WI38 (cell line): ENCODE data around the gene TXNRD3.

Experiments
- H3K4me3 ChIP-seq: 2 replicates; pipeline ENCODE4 v1.5.1; 2011; ENCODE audit warnings: low read depth, mild to moderate bottlenecking, control low read depth, low read length
- TF ChIP-seq, protein P1 (sequence below): IDR thresholded peaks from 2 replicates; pipeline ENCODE4 v1.5.1; 2012; ENCODE audit warnings: low read depth, mild to moderate bottlenecking, control low read depth, low read length

The TXNRD3 gene

GRCh38 chr3:126620738-126621137 is 34.2 kb downstream of the TXNRD3 start:
- TF ChIP-seq, protein P1, sequence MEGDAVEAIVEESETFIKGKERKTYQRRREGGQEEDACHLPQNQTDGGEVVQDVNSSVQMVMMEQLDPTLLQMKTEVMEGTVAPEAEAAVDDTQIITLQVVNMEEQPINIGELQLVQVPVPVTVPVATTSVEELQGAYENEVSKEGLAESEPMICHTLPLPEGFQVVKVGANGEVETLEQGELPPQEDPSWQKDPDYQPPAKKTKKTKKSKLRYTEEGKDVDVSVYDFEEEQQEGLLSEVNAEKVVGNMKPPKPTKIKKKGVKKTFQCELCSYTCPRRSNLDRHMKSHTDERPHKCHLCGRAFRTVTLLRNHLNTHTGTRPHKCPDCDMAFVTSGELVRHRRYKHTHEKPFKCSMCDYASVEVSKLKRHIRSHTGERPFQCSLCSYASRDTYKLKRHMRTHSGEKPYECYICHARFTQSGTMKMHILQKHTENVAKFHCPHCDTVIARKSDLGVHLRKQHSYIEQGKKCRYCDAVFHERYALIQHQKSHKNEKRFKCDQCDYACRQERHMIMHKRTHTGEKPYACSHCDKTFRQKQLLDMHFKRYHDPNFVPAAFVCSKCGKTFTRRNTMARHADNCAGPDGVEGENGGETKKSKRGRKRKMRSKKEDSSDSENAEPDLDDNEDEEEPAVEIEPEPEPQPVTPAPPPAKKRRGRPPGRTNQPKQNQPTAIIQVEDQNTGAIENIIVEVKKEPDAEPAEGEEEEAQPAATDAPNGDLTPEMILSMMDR, result no peak
- no peak overlapping the region for H3K4me3 ChIP-seq

DNA sequence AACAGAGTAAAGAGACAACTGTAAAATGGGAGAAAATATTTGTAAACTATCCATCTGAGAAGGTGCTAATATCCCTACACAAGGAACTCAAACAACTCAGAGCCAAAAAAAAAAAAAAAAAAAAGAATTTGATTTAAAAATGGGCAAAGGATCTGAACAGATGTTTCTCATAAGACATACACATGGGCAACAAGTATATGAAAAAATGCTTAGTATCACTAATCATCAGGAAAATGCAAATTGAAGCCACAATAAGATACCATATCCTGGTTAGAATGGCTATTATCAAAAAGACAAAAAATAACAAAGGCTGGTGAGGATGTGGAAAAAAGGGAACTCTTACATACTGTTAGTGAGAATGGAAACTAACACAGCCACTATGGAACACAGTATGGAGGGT is 36.2 kb downstream of the TXNRD3 start:
- TF ChIP-seq, protein P1, result no peak
- H3K4me3 ChIP-seq, result no peak overlapping the region

DNA sequence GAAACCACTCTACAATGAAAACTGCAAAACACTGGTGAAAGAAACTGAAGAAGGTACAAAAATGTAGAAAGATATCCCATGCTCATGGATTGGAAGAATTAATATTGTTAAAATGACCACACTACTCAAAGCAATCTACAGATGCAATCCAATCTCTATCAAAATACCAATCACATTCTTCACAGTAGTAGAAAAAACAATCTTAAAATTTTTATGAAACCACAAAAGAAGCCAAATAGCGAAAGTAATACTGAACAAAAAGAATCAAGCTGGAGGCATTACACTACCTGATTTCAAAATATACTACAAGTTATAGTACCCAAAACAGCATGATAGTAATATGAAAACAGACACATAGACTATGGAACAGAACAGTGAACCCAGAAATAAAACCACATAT is 36.9 kb downstream of the TXNRD3 start:
- no peak overlapping the region for H3K4me3 ChIP-seq
- TF ChIP-seq, protein P1, result no peak

DNA sequence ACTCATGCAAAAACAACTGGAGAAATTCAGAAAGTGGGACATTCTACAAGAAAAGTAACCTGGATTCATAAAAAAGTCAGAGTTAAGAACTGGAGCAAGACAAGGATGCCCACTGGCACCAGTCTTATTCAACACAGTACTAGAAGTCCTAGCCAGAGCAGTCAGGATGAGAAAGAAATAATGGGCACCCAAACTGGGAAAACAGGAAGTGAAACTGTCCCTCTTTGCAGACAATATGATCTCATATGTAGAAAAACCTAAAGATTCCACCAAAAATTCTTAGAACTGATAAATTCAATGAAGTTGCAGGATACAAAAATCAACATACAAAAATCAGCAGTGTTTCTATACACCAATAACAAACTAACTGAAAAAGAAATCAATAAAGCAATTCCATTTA is 37.4 kb downstream of the TXNRD3 start:
- no peak overlapping the region for H3K4me3 ChIP-seq
- TF ChIP-seq, protein P1, result no peak

GRCh38 chr3:126616931-126617330 is 38.0 kb downstream of the TXNRD3 start:
- TF ChIP-seq, protein P1, result no peak
- no peak overlapping the region for H3K4me3 ChIP-seq

GRCh38 chr3:126613479-126614188 is 41.3 kb downstream of the TXNRD3 start:
- no peak overlapping the region for H3K4me3 ChIP-seq
- TF ChIP-seq, protein P1, result no peak

- TF ChIP-seq, protein P1, result no peak
These were observed 42.3 kb downstream of the TXNRD3 start for GRCh38 chr3:126612479-126613205.

More at GRCh38 chr3:126612479-126613205, 42.3 kb downstream of the TXNRD3 start:
- H3K4me3 ChIP-seq, result no peak overlapping the region
